Activated T-helper 1 cell treated with Interleukin-2 at 50 U/mL for 16 hours (primary cell): ENCODE results near the gene SKP1.

Experiments used
- DNase-seq: peaks from one replicate; pipeline ENCODE4 v3.0.0-alpha.2; 2020; ENCODE audit warnings: low read depth

The SKP1 gene

GRCh38 chr5:134130239-134130945, 46.4 kb downstream of the SKP1 start:
- no peak for DNase-seq

GRCh38 chr5:134129411-134130238, 47.1 kb downstream of the SKP1 start:
- no peak for DNase-seq

- DNase-seq, result no peak
Measured at GRCh38 chr5:134128648-134128995, 48.1 kb downstream of the SKP1 start.

- DNase-seq, result no peak
Measured at GRCh38 chr5:134127988-134128647, 48.6 kb downstream of the SKP1 start.

- DNase-seq, result no peak
Measured at GRCh38 chr5:134127376-134127861, 49.3 kb downstream of the SKP1 start.

- no peak for DNase-seq
Measured at GRCh38 chr5:134125039-134126015, 51.4 kb downstream of the SKP1 start.

GRCh38 chr5:134124289-134125038, 52.3 kb downstream of the SKP1 start:
- DNase-seq, result no peak

- no peak for DNase-seq
Measured at GRCh38 chr5:134123360-134123759, 53.4 kb downstream of the SKP1 start.

- DNase-seq, result peak; percentile 58
Measured at GRCh38 chr5:134122530-134122929, 54.2 kb downstream of the SKP1 start.

- DNase-seq, result no peak
Measured at GRCh38 chr5:134120386-134121138, 56.2 kb downstream of the SKP1 start.

- no peak for DNase-seq
Measured at GRCh38 chr5:134119720-134120119, 57.0 kb downstream of the SKP1 start.

GRCh38 chr5:134118212-134118835, 58.4 kb downstream of the SKP1 start:
- DNase-seq, result no peak

GRCh38 chr5:134116789-134117761, 59.7 kb downstream of the SKP1 start:
- DNase-seq, result no peak

GRCh38 chr5:134116286-134116685, 60.5 kb downstream of the SKP1 start:
- DNase-seq, result no peak

GRCh38 chr5:134115806-134116175, 61.0 kb downstream of the SKP1 start:
- no peak for DNase-seq

GRCh38 chr5:134114886-134115805, 61.6 kb downstream of the SKP1 start:
- DNase-seq, result peak; percentile 74
